T-cell (primary cell): ENCODE measurements around the gene MLEC. TPM values are rescaled to one million over a fixed set of nuclear protein-coding genes. Genes with fewer than 3 reads are reported as not detected.

Source experiments
- ATAC-seq, 4 experiments: fragments of 200-7000 bp in 3 of 4; fragments of 150-1000 bp in 1 of 4; cut with Tn5 transposase; replicated peaks in 1 of 4; 1 replicate in 3 of 4; 2 replicates in 1 of 4; pipeline ENCODE4 v1.10.0; 2021; ENCODE audit warnings: moderate library complexity in 3 of 4, mild to moderate bottlenecking in 2 of 4, moderate number of reproducible peaks in 1 of 4
- CTCF ChIA-PET, 2 donors: fragments of 300-600 bp; sonication (Branson Sonifier 250); formaldehyde crosslinking; loops; one replicate each; lab custom pipeline; 2022; ENCODE audit warnings: antibody characterized with exemption in 2 of 2; lab: Charles Lee
- POLR2A ChIA-PET, 2 donors: fragments of 300-600 bp; sonication (Branson Sonifier 250); formaldehyde crosslinking; loops; one replicate each; lab custom pipeline; 2022; ENCODE audit warnings: antibody characterized with exemption in 2 of 2; lab: Charles Lee
- DNase-seq, 35 experiments: peaks; one replicate each; pipeline versions ENCODE4 v3.0.0 to v3.0.0-alpha.2; 2013 to 2023
- H3K27ac ChIP-seq: one replicate; pipeline ENCODE4 v1.5.1; 2013; ENCODE audit warnings: low read length
- H3K27me3 ChIP-seq, 2 experiments: replicated peaks in 1 of 2; 1 replicate in 1 of 2; 2 replicates in 1 of 2; pipeline versions ENCODE4 v1.6.1 to v1.7.0; 2013; ENCODE audit warnings: low read length in 1 of 2, mixed read lengths in 1 of 2; ENCODE audit not compliant: control insufficient read depth in 2 of 2, insufficient read depth in 2 of 2; ENCODE audit errors: extremely low read depth in 1 of 2
- H3K36me3 ChIP-seq, 2 donors: 1 replicate in 1 of 2; 2 replicates in 1 of 2; pipeline versions ENCODE4 v1.6.1 to v1.7.0; 2013; ENCODE audit warnings: low read length in 1 of 2; ENCODE audit not compliant: control insufficient read depth in 2 of 2, insufficient read depth in 1 of 2; ENCODE audit errors: extremely low read depth in 1 of 2
- H3K4me1 ChIP-seq, 2 experiments: 1 replicate in 1 of 2; 2 replicates in 1 of 2; pipeline versions ENCODE4 v1.6.1 to v1.7.0; 2013; ENCODE audit warnings: low read length in 2 of 2, mixed read lengths in 1 of 2; ENCODE audit not compliant: insufficient read depth in 2 of 2, control insufficient read depth in 1 of 2; ENCODE audit errors: extremely low read depth in 1 of 2
- H3K4me3 ChIP-seq, 2 donors: 1 replicate in 1 of 2; 2 replicates in 1 of 2; pipeline versions ENCODE4 v1.5.1 to v1.7.0; 2013; ENCODE audit warnings: mild to moderate bottlenecking in 2 of 2, low read length in 1 of 2, moderate library complexity in 1 of 2; ENCODE audit not compliant: control insufficient read depth in 1 of 2; ENCODE audit errors: extremely low read depth in 1 of 2
- H3K9me3 ChIP-seq: 2 replicates; pipeline ENCODE4 v1.7.0; 2013
- H3K27ac Mint-ChIP-seq, 2 donors: one replicate each; pipeline ENCODE4 v1.8.0; 2020 to 2021; ENCODE audit warnings: mild to moderate bottlenecking in 2 of 2, mixed read lengths in 2 of 2
- H3K27me3 Mint-ChIP-seq, 2 donors: one replicate each; pipeline ENCODE4 v1.8.0; 2021 to 2022; ENCODE audit warnings: mixed read lengths in 2 of 2
- H3K36me3 Mint-ChIP-seq: one replicate; pipeline ENCODE4 v1.8.0; 2021; ENCODE audit warnings: mixed read lengths
- H3K4me1 Mint-ChIP-seq, 3 donors: one replicate each; pipeline ENCODE4 v1.8.0; 2020 to 2022; ENCODE audit warnings: mixed read lengths in 3 of 3, mild to moderate bottlenecking in 1 of 3
- H3K4me3 Mint-ChIP-seq, 3 donors: one replicate each; pipeline ENCODE4 v1.8.0; 2020 to 2022; ENCODE audit warnings: mild to moderate bottlenecking in 3 of 3, mixed read lengths in 3 of 3, moderate library complexity in 3 of 3
- H3K9me3 Mint-ChIP-seq, 3 donors: one replicate each; pipeline ENCODE4 v1.8.0; 2020 to 2022; ENCODE audit warnings: mixed read lengths in 3 of 3
- WGBS: methylation state at CpG from one replicate; pipeline ENCODE4 v1.1.5; 2013; ENCODE audit warnings: missing lambda C conversion rate; ENCODE audit not compliant: insufficient coverage; 5-methylcytosine and 5-hydroxymethylcytosine counted together
- total RNA-seq, 35 experiments: library from RNA in 6 of 35; stranded (reverse) in 6 of 35; fragments of 120-200 nt in 1 of 35; gene quantifications; one replicate each; pipeline versions ENCODE4 v1.2.1 to v1.2.4 and lab custom pipeline; 2013 to 2026

The MLEC gene
- total RNA-seq, 5 donors from 2014 or later (not counting 1 experiment from before 2014, with no cell fraction given): 26.3 to 61.3 (median 55.3) TPM

- H3K27me3 Mint-ChIP-seq: peaks cover 58 to 63% of the 10 kb centered on the region in 2 donors
- Histone ChIP-seq H3K4me1 (peaks cover 0 to 15% of the 10 kb centered on the region in 2 experiments), H3K36me3 (no peaks in the 10 kb centered on the region), H3K9me3 (no peaks in the 10 kb centered on the region), H3K4me3 (no peak overlapping the region), H3K27ac (no peak overlapping the region), H3K27me3 (peaks cover 18 to 67% of the 10 kb centered on the region in 2 experiments)
- no peaks in the 10 kb centered on the region for H3K9me3 Mint-ChIP-seq
- ChIA-PET POLR2A (interaction anchor here in 1 of 2 donors (0.6 kb wide), 3 partner anchors 62 to 234 kb away, joined by 3 read pairs; no protein-coding TSS in a partner anchor), CTCF (interaction anchor here in 1 of 2 donors (0.5 kb wide), 1 partner anchor 441 kb away, joined by 5 read pairs; no protein-coding TSS in a partner anchor)
- no peaks in the 10 kb centered on the region for H3K36me3 Mint-ChIP-seq
- DNase-seq (no peak), ATAC-seq (no peak)
- 63% methylated on average over 1 of the region's 4 CpGs for WGBS
- H3K4me3 Mint-ChIP-seq: no peak overlapping the region
- no peak overlapping the region for H3K27ac Mint-ChIP-seq
- peaks cover 8 to 18% (median 13%) of the 10 kb centered on the region in 3 donors for H3K4me1 Mint-ChIP-seq
Measured at GRCh38 chr12:120643574-120643973, 43.4 kb upstream of the MLEC start.

DNA sequence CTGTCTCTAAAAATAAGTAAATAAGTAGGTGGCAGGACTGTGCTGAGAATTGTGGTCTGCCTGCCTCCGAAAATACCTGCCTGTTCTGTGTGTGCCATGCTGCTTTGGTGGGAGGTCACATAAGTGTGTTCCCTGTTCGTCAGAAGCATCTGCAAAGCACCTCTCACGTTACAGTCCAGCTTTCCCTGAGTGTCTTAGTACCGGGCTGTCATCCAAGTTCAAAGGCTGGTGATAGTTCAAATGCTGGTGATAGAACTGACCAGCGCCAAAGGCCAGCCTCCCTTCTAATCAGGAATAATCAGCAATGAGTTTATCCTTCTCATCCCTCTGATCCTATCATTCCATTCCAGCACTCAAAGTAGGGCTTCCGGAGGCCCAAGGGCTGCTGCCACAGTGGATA, 40.9 kb upstream of the MLEC start:
- DNase-seq (no peak), ATAC-seq (no peak)
- Histone ChIP-seq H3K4me3 (no peak overlapping the region), H3K9me3 (no peaks in the 10 kb centered on the region), H3K27me3 (peaks cover 20 to 77% of the 10 kb centered on the region in 2 experiments), H3K4me1 (peaks cover 0 to 21% of the 10 kb centered on the region in 2 experiments), H3K27ac (no peak overlapping the region), H3K36me3 (no peaks in the 10 kb centered on the region)
- POLR2A ChIA-PET: no interaction called here
- no CpG with 5 or more reads among the region's 6 CpGs for WGBS
- H3K4me3 Mint-ChIP-seq: no peak overlapping the region
- peaks cover 70 to 77% of the 10 kb centered on the region in 2 donors for H3K27me3 Mint-ChIP-seq
- peaks cover 17 to 28% (median 21%) of the 10 kb centered on the region in 3 donors for H3K4me1 Mint-ChIP-seq
- CTCF ChIA-PET: interaction anchor here (0.6 to 1.5 kb wide), 7 partner anchors 11 to 326 kb away, joined by 3 to 8 read pairs (median 4); no protein-coding TSS in a partner anchor
- no peak overlapping the region for H3K27ac Mint-ChIP-seq
- H3K36me3 Mint-ChIP-seq: no peaks in the 10 kb centered on the region
- no peaks in the 10 kb centered on the region for H3K9me3 Mint-ChIP-seq

- Histone ChIP-seq H3K36me3 (no peaks in the 10 kb centered on the region), H3K4me1 (peaks cover 0 to 12% of the 10 kb centered on the region in 2 experiments), H3K27ac (no peak overlapping the region), H3K4me3 (no peak overlapping the region), H3K9me3 (no peaks in the 10 kb centered on the region), H3K27me3 (peaks cover 12 to 64% of the 10 kb centered on the region in 2 experiments)
- no peak overlapping the region for H3K27ac Mint-ChIP-seq
- 89% methylated on average over 4 of the region's 13 CpGs for WGBS
- peaks cover 12 to 17% (median 15%) of the 10 kb centered on the region in 3 donors for H3K4me1 Mint-ChIP-seq
- DNase-seq: no peak
- no peaks in the 10 kb centered on the region for H3K9me3 Mint-ChIP-seq
- POLR2A ChIA-PET: interaction anchor here in 1 of 2 donors (0.7 kb wide), 1 partner anchor 550 kb away, joined by 3 read pairs; no protein-coding TSS in a partner anchor
- peaks cover 60 to 71% of the 10 kb centered on the region in 2 donors for H3K27me3 Mint-ChIP-seq
- no peak for ATAC-seq
- H3K36me3 Mint-ChIP-seq: no peaks in the 10 kb centered on the region
- no peak overlapping the region for H3K4me3 Mint-ChIP-seq
- CTCF ChIA-PET: interaction anchor here (0.5 to 1.9 kb wide), 11 partner anchors 11 to 583 kb away, joined by 3 to 10 read pairs (median 6); no protein-coding TSS in a partner anchor
Measured at GRCh38 chr12:120647375-120647755, 39.6 kb upstream of the MLEC start.

DNA sequence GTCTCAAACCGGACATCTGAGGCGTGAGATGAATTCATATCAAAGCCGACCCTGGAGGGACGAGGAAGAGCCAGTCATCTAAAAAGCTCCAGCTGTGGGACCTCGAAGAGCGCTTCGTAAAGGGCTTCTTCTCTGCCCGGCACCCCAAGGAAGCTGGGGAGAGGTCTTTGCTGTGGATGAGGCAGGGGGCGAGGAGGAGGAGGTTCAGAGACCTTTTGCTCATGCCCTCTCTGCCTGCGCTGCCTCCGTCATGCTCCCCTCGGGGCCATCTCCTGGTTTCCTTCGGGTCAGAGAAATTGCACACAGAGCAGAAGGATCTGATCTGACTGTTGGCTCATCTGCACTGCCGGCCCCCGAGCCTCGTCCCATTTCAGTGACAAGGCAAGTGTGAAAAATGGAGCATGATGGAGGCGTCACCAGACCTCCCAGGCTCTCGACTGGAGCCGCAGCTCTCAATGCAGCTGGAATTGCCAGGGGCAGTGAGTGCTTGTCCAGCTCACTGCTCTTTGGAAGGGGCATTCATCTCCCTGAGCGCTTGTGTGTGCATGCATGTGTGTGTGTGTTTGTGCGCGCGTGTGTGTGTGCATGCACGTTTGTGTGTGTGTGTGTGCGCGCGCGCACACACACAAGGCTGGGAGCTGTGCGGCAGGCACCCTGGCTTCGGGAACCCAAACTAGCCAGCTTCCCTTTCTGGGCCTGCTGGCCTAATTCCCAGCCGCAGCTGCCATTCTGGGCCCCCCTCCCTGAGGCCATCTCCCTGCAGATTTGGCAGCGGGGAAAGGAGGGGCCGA, 37.3 kb upstream of the MLEC start:
- peak overlapping the region in 1 of 2 donors; percentile 17 for H3K4me3 ChIP-seq
- Mint-ChIP-seq H3K27me3 (peaks cover 46 to 60% of the 10 kb centered on the region in 2 donors), H3K4me3 (peak overlapping the region in 2 of 3 donors; percentile 37 to 46), H3K36me3 (no peaks in the 10 kb centered on the region), H3K4me1 (peaks cover 12 to 16% (median 15%) of the 10 kb centered on the region in 3 donors), H3K9me3 (no peaks in the 10 kb centered on the region), H3K27ac (peak overlapping the region in 1 of 2 donors; percentile 87)
- DNase-seq (no peak), ATAC-seq (peak in 1 of 4 experiments; percentile 8)
- peaks cover 0 to 12% of the 10 kb centered on the region in 2 experiments for H3K4me1 ChIP-seq
- ChIA-PET POLR2A (interaction anchor here (0.6 to 1.1 kb wide), 4 partner anchors 18 to 326 kb away, joined by 3 to 8 read pairs (median 5); no protein-coding TSS in a partner anchor), CTCF (interaction anchor here (0.6 to 2.4 kb wide), 18 partner anchors 9 to 322 kb away, joined by 3 to 12 read pairs (median 4); partner anchors contain the start of gene POP5 (in 2 of the 2))
- WGBS: 3% methylated on average over 29 of the region's 33 CpGs
- H3K27ac ChIP-seq: no peak overlapping the region
- H3K27me3 ChIP-seq: peaks cover 5 to 69% of the 10 kb centered on the region in 2 experiments
- H3K9me3 ChIP-seq: no peaks in the 10 kb centered on the region
- no peaks in the 10 kb centered on the region for H3K36me3 ChIP-seq

DNA sequence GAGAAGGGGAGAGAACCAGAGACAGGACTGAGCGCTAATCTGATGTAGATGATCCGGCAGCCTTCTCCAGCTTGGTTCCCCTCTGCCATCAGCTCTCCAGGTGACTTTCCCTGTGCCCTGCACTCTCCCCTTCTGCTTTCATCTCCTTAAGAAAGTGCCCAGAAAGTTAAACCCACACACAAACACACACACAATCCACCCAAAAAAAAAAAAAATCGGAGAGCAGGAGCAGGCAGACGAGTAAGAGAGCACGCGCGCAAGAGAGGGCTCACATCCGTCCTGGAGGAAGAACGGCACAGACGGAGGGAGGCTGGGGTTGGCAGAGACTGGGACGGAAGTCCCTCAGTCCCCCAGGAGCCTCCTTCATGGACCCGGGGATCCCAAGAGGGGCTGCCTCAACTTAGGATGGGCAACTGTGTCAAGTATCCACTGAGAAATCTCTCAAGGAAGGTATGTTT, 36.7 kb upstream of the MLEC start:
- DNase-seq (no peak), ATAC-seq (no peak)
- H3K36me3 ChIP-seq: no peaks in the 10 kb centered on the region
- ChIA-PET POLR2A (no interaction called here), CTCF (interaction anchor here (0.6 to 2.4 kb wide), 6 partner anchors 9 to 322 kb away, joined by 3 to 9 read pairs (median 4); partner anchors contain the start of genes ACADS (in 1 of the 2) and POP5 (in 1 of the 2))
- no peaks in the 10 kb centered on the region for H3K9me3 ChIP-seq
- Mint-ChIP-seq H3K4me1 (peaks cover 12 to 16% (median 15%) of the 10 kb centered on the region in 3 donors), H3K36me3 (no peaks in the 10 kb centered on the region), H3K9me3 (no peaks in the 10 kb centered on the region), H3K4me3 (no peak overlapping the region), H3K27me3 (peaks cover 41 to 57% of the 10 kb centered on the region in 2 donors), H3K27ac (no peak overlapping the region)
- peaks cover 0 to 12% of the 10 kb centered on the region in 2 experiments for H3K4me1 ChIP-seq
- H3K27ac ChIP-seq: no peak overlapping the region
- 82% methylated on average over 9 of the region's 12 CpGs for WGBS
- H3K4me3 ChIP-seq: no peak overlapping the region
- peaks cover 3 to 65% of the 10 kb centered on the region in 2 experiments for H3K27me3 ChIP-seq

- H3K27ac Mint-ChIP-seq: no peak overlapping the region
- DNase-seq (no peak), ATAC-seq (no peak)
- ChIA-PET POLR2A (no interaction called here), CTCF (interaction anchor here in 1 of 2 donors (0.6 kb wide), 1 partner anchor 48 kb away, joined by 3 read pairs; no protein-coding TSS in a partner anchor)
- H3K4me1 ChIP-seq: peaks cover 0 to 12% of the 10 kb centered on the region in 2 experiments
- no peak overlapping the region for H3K27ac ChIP-seq
- H3K4me3 Mint-ChIP-seq: no peak overlapping the region
- H3K9me3 ChIP-seq: no peaks in the 10 kb centered on the region
- H3K4me3 ChIP-seq: no peak overlapping the region
- H3K36me3 ChIP-seq: no peaks in the 10 kb centered on the region
- no peaks in the 10 kb centered on the region for H3K36me3 Mint-ChIP-seq
- peaks cover 2 to 58% of the 10 kb centered on the region in 2 experiments for H3K27me3 ChIP-seq
- WGBS: no CpG with 5 or more reads among the region's 5 CpGs
- H3K4me1 Mint-ChIP-seq: peaks cover 12 to 14% (median 13%) of the 10 kb centered on the region in 3 donors
- peaks cover 28 to 45% of the 10 kb centered on the region in 2 donors for H3K27me3 Mint-ChIP-seq
- H3K9me3 Mint-ChIP-seq: no peaks in the 10 kb centered on the region
Measured at GRCh38 chr12:120651821-120652220, 35.1 kb upstream of the MLEC start.
